GM21360 (cell line): ENCODE data around the gene ACSM2B.
"Not testable (repeated sequence)": the region's sequence is repeated elsewhere in the genome, so short reads cannot be mapped to it uniquely, and the experiment has no call there.

Experiments
- ATAC-seq: cut with Tn5 transposase; IDR thresholded peaks from one replicate; pipeline ENCODE4 v1.9.1; 2021; ENCODE audit warnings: mild to moderate bottlenecking, moderate library complexity; ENCODE audit not compliant: unreplicated experiment

The ACSM2B gene

DNA sequence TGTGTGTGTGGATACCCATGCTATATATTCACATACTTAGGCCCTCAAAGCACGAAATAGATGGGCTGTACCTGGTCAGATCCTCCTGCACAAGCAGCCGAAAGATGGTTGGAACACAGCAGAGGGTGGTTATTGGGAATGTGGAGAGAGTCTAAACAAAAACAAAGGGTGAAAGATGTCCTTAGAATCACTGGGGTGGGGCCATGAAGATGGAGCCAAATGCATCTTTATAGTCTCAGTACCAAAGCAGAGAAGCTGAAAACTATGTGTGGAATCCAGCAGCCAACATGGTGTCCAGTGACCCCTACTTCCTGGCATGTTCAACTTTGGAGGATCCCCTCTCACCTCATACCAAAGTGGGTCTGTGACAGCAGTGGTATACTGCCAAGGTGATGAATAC lies 19.5 kb upstream of the ACSM2B start:
- ATAC-seq: not testable (repeated sequence)

DNA sequence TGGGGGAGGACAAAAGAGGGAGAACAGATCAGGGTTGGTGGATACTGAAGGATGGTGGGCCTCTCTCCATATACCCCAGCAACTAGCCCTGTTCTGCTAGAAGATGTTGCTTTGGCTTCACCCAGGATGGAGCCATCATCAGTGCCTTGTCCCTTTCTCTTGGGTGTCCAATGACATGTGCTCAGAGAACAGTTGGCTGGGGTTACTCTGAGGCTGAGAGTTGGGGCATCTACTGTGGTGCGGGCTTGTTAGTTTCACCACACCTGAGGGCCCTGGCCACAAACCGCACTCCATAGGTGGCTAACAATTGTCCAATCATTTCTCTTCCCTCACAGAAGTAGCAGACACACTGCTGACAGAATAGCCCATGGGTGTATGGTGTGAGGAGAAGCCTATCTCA lies 18.9 kb upstream of the ACSM2B start:
- ATAC-seq: not testable (repeated sequence)

DNA sequence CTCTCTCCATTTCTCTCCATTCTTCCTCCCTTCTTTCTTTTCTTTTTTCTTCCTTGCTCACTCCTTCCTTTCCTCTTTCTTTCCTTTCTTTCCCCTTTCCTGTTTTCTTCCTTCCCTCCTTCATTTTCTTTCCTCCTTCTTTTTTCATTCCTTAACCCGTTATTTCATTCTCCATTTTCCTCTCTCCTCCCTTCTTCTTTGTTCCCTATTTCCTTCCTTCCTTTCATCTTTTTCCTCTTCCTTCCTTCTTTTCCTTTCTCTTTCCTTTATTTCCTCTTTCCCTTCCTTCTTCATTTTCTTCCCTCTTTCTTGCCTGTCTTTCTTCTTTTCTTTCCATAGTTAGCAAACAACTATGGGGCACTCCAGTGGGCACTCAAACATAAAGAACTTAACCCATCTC lies 16.6 kb upstream of the ACSM2B start:
- not testable (repeated sequence) for ATAC-seq

DNA sequence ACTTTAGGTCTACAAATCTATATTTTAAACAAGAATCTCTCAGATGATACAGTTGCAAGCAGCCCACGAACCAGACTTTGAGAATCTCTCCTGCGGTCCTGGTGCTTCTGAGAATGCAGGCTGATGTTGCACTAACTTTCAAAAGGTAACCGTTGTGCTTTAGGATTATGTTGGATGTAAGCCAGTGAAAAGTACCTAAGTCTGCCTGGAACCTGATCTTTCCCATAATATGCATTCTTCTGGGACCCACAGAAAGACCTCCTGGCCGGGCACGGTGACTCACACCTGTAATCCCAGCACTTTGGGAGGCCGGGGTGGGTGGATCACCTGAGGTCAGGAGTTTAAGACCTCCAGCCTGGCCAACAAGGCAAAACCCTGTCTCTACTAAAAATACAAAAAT lies 13.3 kb upstream of the ACSM2B start:
- not testable (repeated sequence) for ATAC-seq

DNA sequence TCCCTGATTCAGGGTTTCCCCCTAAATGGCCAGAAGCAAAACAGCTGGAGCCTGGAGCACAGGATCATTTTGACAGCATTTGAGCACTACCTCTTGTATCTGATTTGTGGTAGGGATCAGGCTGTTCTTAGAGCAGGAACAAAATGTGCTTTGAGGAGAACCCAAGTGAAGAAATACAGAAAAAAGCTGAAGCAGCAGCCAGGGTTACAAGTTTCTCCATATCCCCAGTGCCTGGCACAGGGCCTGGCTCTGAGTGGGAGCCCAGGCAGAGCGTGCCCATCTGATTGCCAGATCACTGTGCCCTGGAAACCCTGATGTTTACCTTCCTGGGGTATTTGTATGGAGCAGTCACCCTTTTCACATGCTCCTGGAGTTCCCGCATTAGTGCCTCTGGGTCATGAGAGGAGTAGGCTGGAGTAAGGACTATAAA lies 11.5 kb upstream of the ACSM2B start:
- ATAC-seq: not testable (repeated sequence)

DNA sequence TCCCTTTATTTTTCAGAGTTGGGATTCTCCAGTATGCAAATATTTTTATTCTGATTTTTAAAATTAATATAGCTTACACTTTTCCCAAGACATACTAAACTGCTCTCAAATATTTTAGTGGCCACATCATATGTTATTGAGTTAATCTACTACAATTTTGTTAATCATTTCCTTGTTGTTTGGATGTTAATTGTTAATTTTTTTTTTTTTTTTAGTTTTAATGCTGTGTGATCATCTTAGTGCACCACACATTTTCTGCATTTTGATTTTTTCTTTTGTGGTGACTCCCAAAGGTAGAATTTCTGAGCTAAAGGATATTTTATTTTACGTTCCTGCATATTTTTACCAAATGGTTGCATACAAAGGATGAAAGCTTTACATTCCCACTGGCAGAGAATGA lies 10.5 kb upstream of the ACSM2B start:
- not testable (repeated sequence) for ATAC-seq

DNA sequence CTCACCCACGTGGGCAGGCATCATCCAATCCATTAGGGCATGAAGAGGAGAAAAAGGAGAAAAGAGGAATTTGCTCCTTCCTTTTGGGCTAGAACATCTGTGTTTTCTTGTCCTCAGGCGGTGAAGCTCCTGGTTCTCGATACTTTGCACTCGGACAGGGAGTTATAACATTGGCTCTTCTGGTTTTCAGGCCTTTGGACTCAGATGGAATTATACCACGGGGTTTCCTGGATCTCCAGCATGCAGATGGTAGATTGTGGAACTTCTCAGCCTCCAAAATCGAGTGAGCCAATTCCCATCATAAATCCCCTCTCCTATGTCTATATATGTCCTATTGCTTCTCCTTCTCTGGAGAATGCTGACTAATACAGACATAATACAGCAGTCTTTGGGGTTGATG lies 9.9 kb upstream of the ACSM2B start:
- not testable (repeated sequence) for ATAC-seq

DNA sequence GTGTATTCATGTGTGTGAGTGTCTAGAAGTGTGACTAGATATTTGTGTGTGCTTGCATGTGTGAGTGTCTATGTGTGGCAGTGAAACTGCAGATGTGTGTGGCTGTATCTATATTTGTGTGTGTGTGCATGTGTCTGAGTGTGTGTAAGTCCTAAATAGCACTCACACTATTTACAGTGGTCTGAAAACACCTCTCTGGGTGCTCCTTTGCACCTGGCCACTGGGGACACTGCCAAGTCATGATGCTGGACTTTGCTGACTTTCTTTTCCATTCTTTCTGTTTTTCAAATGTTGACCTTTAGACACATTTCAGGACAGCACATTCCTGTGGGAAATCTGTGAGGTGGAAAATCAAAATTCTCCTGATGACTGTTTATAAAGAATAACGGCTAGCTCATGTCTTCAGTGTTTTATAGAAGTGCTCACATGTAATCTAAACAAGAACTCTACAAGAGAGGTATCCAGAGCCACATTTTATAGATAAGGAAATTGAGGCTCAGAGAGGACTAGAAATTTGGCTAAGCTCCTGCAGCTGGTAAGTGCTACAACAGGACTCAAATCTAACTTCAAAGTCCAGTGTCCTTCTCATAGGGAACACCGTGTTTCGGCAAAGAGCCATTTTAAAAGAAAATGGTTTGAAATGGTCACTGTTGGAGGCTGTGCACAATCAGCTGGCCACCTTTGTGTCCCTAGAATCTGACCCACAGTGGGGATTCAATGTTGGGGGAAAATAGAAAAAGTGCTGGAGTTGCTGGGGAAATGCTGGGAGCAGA lies 4.5 kb upstream of the ACSM2B start:
- not testable (repeated sequence) for ATAC-seq

DNA sequence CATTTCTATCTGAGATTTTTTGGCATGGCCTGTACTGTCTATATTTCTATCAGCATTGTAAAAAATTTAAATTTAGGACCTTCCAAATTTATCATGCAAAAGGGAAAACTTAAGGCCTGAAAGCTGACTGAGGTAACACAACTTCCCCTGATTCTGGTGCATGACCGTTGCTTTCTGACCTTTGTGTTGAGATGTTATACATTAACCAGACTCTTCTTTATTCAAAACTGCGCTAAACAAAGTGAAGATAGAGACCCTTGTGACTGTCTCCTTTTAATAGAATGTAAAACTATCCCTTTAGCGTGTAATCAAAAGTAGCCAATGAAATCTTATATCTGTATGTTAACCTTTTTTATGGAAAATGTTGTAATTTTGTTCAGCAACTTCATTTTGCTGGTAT lies 1.9 kb upstream of the ACSM2B start:
- ATAC-seq: not testable (repeated sequence)

DNA sequence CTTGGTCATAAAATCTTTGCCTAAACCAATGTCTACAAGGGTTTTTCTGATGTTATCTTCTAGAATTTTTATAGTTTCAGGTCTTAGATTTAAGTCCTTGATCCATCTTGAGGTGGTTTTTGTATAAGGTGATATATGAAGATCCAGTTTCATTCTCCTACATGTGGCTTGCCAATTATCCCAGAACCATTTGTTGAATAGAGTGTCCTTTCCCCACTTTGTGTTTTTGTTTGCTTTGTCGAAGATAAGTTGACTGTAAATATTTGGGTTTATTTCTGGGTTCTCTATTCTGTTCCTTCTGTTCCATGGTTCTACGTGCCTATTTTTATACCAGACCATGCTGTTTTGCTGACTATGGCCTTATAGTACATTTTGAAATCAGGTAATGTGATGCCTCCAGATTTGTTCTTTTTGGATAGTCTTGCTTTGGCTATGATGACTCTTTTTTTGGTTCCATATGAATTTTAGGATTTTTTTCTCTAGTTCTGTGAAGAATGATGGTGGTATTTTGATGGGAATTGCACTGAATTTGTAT lies 7.0 kb downstream of the ACSM2B start:
- ATAC-seq: not testable (repeated sequence)

DNA sequence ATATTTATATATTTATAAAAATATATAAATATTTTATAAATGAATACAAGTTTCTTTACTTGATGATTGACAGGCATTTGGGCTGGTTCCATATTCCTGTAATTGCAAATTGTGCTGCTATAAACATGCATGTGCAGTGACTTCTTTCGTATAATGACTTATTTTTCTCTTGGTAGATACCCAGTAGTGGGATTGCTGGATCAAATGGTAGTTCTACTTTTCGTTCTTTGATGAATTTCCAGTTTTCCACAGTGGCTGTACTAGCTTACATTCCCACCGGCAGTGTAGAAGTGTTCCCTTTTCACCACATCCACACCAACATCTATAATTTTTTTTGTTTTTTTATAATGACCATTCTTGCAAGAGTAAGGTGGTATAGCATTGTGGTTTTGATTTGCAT lies 7.8 kb downstream of the ACSM2B start:
- ATAC-seq: no peak

DNA sequence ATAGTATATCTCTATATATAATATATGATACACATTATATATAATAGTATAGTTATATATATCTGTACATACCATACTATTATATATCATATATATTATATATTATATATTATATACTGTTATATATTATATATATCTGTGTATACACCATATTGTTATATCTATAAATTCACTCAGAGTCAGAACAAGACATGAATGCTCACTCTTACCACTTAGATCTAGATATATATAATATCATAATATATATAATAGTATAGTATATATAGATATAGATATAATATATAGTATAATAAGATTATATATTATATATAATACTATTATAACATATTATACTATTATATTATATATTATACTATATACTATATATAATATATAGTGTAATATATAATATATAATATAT lies 9.3 kb downstream of the ACSM2B start:
- no peak for ATAC-seq

DNA sequence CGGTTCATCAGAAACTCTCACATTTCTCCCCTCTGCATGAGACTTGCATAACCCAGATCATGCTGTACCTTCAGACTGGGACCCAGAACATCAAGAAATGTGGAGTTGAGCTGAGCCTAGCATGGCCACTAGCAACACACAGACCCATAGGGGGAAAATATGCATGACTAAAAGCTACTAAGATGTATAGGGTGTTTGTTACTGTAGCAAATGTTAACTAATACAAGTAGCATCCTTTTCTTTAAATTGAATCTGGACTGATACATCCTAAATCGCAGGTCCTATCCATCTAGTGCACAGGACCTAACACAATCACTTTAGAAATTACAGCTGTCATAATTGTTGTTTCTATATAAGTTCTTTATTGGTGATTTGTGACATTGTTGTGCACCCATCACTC lies 10.8 kb downstream of the ACSM2B start:
- ATAC-seq: not testable (repeated sequence)

DNA sequence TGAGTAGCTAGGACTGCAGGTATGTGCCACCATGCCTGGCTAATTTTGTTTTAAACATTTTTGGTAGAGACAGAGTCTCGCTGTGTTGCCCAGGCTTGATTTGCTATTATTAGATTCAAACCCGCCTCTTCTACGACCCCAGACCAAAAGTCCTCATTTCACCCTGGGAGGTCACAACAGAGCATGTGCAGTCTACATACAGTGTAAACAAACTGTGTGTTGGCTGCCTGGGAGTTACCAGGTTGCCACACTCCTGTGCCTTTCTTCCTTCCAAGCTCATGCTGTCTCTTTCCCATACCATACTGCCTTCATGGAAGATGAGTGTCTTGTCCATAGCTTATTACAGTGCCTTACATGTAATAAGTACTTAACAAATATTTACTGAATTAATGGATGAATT lies 11.9 kb downstream of the ACSM2B start:
- ATAC-seq: not testable (repeated sequence)

DNA sequence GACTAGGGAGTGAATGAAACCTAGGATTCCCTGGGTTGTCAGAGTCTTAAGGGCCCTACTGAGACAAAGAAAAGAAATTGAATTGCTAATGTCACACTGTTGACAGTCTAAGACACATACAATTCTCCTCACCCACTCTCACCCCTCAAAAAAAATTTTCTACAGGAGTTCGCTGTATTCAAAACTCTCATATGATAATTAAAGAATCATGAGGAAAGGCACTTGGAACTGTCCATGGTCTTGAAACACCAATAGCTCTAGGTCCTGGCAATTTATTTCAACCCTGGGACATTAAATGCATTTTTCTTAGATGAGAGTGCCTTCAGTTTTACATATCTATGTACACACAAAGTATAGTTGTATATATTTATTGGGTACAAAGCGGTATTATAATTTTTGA lies 20.5 kb downstream of the ACSM2B start:
- not testable (repeated sequence) for ATAC-seq

DNA sequence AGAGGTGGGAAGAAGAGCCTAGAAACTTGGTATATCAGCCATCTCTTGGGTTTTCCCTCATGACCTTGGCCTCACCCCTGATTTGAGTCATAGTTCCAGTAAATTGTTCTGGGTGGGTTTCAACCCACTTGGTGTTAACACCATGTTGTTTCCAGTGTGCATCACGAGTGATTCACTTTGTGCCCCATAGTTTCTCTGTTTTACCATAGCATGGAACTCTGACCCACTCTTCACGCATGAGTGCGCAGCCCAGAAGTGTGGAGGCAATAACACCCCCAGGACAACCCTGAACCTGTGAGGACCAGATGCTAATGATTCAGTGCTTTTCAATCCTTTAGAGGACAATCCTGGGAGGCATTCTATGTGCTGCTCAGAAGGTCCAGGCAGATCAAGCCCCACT lies 21.5 kb downstream of the ACSM2B start:
- ATAC-seq: not testable (repeated sequence)

DNA sequence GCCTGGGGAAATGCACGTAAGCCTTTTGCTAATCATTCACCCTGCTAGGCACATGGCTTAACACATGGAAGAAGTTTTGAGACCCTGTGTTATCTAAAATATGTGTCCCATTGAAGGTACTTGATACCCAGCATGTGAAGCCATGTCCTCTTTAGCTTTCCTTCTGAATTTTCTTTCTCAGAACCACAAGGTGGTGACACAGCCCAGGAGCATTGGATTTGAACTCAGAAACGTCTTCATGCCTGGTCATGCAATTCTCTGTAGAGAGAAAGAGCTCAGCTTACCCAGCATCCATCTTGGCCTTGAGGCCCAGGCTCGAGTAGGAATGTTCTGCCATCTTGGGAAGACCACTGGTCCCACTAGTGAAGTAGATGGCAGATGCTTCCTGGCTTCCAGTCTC lies 22.7 kb downstream of the ACSM2B start:
- ATAC-seq: not testable (repeated sequence)

DNA sequence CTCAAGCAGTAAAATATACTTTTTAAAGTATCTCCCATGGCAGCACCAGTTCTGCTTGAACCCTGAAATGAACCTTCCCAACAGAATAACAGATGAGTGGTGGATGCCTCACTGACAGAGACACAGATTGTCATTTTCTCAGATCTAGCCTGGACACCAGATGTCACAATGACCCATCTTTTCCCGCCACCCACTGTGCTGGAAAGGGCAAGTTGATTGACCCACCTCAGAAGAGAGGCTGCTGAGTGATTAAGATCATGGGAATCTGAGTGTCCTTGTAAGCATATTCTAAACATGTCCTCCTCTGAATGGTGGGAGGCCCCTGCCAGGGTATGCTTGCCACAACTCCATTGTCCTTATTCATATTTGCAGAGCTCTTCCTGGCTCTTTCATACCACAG lies 29.2 kb downstream of the ACSM2B start:
- not testable (repeated sequence) for ATAC-seq

DNA sequence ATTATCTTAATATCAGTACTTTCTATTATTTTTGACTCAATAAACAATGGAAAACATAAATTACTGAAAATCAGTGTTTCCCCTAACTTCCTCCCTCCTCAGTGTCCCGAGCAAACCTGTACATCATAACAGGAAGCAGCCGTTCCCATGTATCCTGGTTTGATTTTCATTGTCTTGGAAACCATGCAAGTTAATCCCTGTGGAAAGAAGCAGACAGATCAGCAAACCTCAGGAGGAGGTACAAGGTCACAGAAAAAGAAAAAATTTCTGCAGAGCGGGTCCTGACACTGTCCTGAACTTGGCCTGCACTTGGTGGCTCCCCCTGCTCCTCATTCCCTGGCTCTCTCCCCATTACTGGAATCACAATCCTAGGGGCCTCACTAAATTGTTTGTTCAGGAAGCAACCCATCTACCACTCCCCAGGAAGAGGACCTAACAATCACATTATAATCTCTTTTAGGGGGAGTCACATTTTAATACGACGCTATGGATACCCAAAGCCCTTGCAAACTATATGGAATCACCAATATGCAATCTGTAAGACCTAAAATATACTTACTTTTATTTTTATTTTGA lies 29.8 kb downstream of the ACSM2B start:
- not testable (repeated sequence) for ATAC-seq

DNA sequence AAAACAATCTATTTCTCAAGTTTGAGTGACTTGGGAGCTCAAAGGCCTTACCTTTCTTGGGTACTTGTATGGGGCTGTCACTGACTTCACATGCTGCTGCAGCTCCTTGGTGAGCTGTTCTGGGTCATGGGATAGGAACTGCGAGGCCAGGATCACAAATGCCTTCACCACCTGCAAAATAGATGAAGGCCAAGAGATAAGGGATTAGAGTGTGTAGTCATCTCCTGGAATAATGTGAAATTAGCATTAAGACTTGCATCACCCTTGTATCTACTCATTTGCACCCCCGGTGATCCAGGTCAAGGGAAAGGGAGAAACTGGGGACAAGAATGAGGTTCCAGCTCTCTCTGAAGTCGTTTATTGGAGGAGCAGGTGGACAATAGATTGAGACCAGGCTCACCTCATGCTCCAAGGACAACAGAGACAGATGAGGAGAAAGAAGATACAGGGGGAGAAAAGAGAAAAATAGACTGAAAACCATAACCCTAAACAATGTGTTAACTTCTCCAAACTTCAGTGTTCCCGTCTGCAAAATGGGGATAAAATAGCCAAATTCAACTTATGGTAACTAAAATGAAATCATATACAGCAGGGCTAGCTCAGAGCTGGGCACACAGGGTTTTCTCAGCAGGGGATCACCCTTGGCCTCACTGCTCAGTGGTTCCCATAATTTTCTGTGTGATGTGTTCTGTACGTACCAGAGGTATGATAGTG lies 35.4 kb downstream of the ACSM2B start:
- not testable (repeated sequence) for ATAC-seq

DNA sequence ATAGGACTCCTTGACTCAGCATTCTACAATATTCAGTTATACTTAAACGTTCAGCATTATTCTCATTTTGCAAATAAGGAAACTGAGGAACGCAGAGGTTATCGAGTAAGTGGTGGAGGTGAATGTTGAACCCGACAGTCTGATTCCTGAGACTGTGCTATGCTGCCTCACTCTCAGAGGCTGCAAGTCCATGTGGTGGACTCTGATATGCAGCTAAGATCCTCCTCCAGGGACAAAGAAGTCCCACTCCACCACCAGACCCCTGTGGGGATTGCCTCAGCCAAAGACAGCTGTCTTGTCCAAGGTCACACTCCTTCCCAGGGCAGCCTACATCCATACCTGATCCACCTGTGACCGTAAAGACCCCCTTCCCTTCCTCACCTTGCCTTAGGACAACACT lies 37.5 kb downstream of the ACSM2B start:
- no peak for ATAC-seq

DNA sequence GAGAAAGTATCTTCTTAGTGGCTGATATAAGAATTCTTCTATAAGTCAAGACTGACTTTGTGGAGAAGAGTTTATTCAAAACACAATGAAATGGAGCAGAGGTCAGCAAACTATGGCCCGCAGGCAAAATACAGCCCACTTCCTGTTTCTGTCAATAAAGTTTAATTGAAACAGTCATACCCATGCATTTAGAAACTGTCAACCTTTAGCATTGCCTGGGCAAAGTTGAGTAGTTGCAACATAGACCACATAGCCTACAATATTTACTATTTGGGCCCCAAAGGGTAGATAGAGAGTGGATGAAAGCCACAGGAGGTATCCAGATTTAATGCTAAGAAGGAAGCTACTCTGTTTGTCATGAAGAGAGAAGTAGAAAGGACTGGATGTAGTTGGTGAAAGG lies 38.0 kb downstream of the ACSM2B start:
- ATAC-seq: no peak
